Ishikawa (cell line): Measurements from ENCODE around the gene FECH.

Experiments used
- CEBPB ChIP-seq: IDR thresholded peaks from 2 replicates; pipeline ENCODE4 v1.6.1; 2012
- EP300 ChIP-seq: IDR thresholded peaks from 2 replicates; pipeline ENCODE4 v1.6.1; 2012; ENCODE audit warnings: borderline replicate concordance
- FOXM1 ChIP-seq: IDR thresholded peaks from 2 replicates; pipeline ENCODE4 v1.6.1; 2012; ENCODE audit warnings: low read depth, borderline replicate concordance
- RAD21 ChIP-seq: IDR thresholded peaks from 2 replicates; pipeline ENCODE4 v1.6.1; 2012; ENCODE audit warnings: low read depth
- TAF1 ChIP-seq: IDR thresholded peaks from 2 replicates; pipeline ENCODE4 v1.6.1; 2012; ENCODE audit warnings: low read depth, mild to moderate bottlenecking
- TEAD4 ChIP-seq: IDR thresholded peaks from 2 replicates; pipeline ENCODE4 v1.6.1; 2012
- YY1 ChIP-seq: IDR thresholded peaks from 2 replicates; pipeline ENCODE4 v1.6.1; 2012; ENCODE audit warnings: low read depth

DNA sequence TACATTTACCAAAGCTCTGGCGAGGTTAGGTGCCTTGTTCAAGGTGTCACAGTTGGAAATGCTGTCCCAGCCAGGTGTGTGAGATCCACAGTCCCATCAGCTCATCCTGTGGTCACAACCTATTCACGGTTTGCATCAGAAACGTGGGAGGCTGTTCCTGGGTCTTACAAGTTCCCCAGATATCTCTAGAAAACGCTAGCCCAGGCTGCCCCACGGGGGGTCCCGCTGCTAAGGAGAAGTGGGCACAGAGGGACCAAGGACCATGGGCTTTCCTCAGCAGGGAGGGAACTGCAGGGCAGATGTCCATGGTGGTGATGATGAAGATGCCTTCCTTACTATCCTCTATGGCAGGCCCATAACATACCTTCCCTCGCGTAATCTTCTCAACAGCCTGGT is 649 bp downstream of the FECH start:
- TF ChIP-seq TAF1 (no peak), YY1 (no peak), TEAD4 (no peak), FOXM1 (no peak), EP300 (no peak), CEBPB (no peak), RAD21 (no peak)
